Measurements from ENCODE around the gene UCP1.
A peak's percentile ranks its signal among the peaks of the same experiment; 100 is the strongest.

The UCP1 gene

GRCh38 chr4:140568507-140569306, at the start of gene UCP1:
Gene UCP1, minus strand, starts transcription at chr4:140568961. Its CDS starts 232 bp downstream, at chr4:140568729.
- TF ChIP-seq ISL1 (CRISPR knock-in tag; IDR thresholded peaks at IDR 0.05) (no peak), ZNF8 (CRISPR knock-in tag; IDR thresholded peaks at IDR 0.05) (no peak), TCF4 (CRISPR knock-in tag; IDR thresholded peaks at IDR 0.05; ENCODE audit: borderline replicate concordance) (no peak), PPARA (CRISPR knock-in tag; IDR thresholded peaks at IDR 0.05; ENCODE audit: borderline replicate concordance) (no peak), ESRRG (CRISPR knock-in tag; IDR thresholded peaks at IDR 0.05) (no peak), GLIS3 (CRISPR knock-in tag; IDR thresholded peaks at IDR 0.05) (no peak), ZNF70 (CRISPR knock-in tag; IDR thresholded peaks at IDR 0.05) (no peak), BACH2 (CRISPR knock-in tag; IDR thresholded peaks at IDR 0.05; ENCODE audit: borderline replicate concordance) (no peak), ZNF565 (CRISPR knock-in tag; conservative IDR thresholded peaks at IDR 0.05; ENCODE audit: low read depth) (no peak), CSRNP3 (CRISPR knock-in tag; IDR thresholded peaks at IDR 0.05) (no peak), SNAI2 (CRISPR knock-in tag; IDR thresholded peaks at IDR 0.05) (no peak), TOX (CRISPR knock-in tag; IDR thresholded peaks at IDR 0.05; ENCODE audit: borderline replicate concordance) (no peak), ZFP3 (CRISPR knock-in tag; IDR thresholded peaks at IDR 0.05) (no peak), ZFP30 (CRISPR knock-in tag; IDR thresholded peaks at IDR 0.05) (no peak), ZC3H10 (CRISPR knock-in tag; IDR thresholded peaks at IDR 0.05) (no peak)
- TF ChIP-seq, protein P1, sequence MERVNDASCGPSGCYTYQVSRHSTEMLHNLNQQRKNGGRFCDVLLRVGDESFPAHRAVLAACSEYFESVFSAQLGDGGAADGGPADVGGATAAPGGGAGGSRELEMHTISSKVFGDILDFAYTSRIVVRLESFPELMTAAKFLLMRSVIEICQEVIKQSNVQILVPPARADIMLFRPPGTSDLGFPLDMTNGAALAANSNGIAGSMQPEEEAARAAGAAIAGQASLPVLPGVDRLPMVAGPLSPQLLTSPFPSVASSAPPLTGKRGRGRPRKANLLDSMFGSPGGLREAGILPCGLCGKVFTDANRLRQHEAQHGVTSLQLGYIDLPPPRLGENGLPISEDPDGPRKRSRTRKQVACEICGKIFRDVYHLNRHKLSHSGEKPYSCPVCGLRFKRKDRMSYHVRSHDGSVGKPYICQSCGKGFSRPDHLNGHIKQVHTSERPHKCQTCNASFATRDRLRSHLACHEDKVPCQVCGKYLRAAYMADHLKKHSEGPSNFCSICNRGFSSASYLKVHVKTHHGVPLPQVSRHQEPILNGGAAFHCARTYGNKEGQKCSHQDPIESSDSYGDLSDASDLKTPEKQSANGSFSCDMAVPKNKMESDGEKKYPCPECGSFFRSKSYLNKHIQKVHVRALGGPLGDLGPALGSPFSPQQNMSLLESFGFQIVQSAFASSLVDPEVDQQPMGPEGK (CRISPR knock-in tag; IDR thresholded peaks at IDR 0.05; ENCODE audit: borderline replicate concordance): no peak
- TF ChIP-seq, protein P2, sequence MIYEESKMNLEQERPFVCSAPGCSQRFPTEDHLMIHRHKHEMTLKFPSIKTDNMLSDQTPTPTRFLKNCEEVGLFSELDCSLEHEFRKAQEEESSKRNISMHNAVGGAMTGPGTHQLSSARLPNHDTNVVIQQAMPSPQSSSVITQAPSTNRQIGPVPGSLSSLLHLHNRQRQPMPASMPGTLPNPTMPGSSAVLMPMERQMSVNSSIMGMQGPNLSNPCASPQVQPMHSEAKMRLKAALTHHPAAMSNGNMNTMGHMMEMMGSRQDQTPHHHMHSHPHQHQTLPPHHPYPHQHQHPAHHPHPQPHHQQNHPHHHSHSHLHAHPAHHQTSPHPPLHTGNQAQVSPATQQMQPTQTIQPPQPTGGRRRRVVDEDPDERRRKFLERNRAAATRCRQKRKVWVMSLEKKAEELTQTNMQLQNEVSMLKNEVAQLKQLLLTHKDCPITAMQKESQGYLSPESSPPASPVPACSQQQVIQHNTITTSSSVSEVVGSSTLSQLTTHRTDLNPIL (CRISPR knock-in tag; IDR thresholded peaks at IDR 0.05; ENCODE audit: low read depth): no peak
- TF ChIP-seq, protein P3, sequence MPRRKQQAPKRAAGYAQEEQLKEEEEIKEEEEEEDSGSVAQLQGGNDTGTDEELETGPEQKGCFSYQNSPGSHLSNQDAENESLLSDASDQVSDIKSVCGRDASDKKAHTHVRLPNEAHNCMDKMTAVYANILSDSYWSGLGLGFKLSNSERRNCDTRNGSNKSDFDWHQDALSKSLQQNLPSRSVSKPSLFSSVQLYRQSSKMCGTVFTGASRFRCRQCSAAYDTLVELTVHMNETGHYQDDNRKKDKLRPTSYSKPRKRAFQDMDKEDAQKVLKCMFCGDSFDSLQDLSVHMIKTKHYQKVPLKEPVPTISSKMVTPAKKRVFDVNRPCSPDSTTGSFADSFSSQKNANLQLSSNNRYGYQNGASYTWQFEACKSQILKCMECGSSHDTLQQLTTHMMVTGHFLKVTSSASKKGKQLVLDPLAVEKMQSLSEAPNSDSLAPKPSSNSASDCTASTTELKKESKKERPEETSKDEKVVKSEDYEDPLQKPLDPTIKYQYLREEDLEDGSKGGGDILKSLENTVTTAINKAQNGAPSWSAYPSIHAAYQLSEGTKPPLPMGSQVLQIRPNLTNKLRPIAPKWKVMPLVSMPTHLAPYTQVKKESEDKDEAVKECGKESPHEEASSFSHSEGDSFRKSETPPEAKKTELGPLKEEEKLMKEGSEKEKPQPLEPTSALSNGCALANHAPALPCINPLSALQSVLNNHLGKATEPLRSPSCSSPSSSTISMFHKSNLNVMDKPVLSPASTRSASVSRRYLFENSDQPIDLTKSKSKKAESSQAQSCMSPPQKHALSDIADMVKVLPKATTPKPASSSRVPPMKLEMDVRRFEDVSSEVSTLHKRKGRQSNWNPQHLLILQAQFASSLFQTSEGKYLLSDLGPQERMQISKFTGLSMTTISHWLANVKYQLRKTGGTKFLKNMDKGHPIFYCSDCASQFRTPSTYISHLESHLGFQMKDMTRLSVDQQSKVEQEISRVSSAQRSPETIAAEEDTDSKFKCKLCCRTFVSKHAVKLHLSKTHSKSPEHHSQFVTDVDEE (CRISPR knock-in tag; IDR thresholded peaks at IDR 0.05): no peak
- ATAC-seq: peak; percentile 84

GRCh38 chr4:140617499-140618248, 48.9 kb upstream of the UCP1 start:
- ATAC-seq: no peak
- TF ChIP-seq PPARA (CRISPR knock-in tag; IDR thresholded peaks at IDR 0.05; ENCODE audit: borderline replicate concordance) (no peak), ZNF8 (CRISPR knock-in tag; IDR thresholded peaks at IDR 0.05) (no peak)

DNA sequence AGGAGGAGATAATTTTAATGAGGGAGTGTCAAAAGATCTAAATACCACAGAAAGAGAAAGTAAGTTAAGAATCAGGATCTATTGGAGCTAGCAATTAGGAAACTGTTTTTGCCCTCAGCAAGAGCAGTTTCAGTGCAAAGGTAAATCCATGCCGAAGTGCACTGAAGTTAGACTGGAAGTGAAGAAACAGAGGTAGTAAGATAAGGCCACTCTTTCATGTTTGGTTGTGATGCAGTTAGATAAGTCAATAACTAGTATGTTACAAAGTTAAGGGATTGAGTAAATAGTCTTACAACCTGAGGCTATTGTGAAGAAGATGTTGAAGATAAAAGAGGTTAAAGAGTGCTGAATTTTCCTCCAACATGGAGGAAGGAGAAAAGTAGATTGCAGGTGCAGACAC, 46.7 kb upstream of the UCP1 start:
- TF ChIP-seq CSDC2 (CRISPR knock-in tag; IDR thresholded peaks at IDR 0.05) (no peak), ZFP3 (CRISPR knock-in tag; IDR thresholded peaks at IDR 0.05) (no peak), ZNF70 (CRISPR knock-in tag; IDR thresholded peaks at IDR 0.05) (no peak), ZC3H10 (CRISPR knock-in tag; IDR thresholded peaks at IDR 0.05) (no peak), SNAI2 (CRISPR knock-in tag; IDR thresholded peaks at IDR 0.05) (no peak), CSRNP3 (CRISPR knock-in tag; IDR thresholded peaks at IDR 0.05) (no peak), ZFP30 (CRISPR knock-in tag; IDR thresholded peaks at IDR 0.05) (no peak), ZNF8 (CRISPR knock-in tag; IDR thresholded peaks at IDR 0.05) (no peak), ESRRG (CRISPR knock-in tag; IDR thresholded peaks at IDR 0.05) (no peak)
- no peak for ATAC-seq
